Body of pancreas (tissue), 4 donors: ENCODE results near the gene SPESP1.

ENCODE experiments used
- CTCF ChIP-seq, 7 experiments: fragments of 450-650 bp in 4 of 7; fragments of 200-600 bp in 3 of 7; sonication (generic) in 3 of 7; IDR thresholded peaks; one replicate each; pipeline ENCODE4 v1.5.1; 2016 to 2019; ENCODE audit warnings: antibody characterized with exemption in 7 of 7
- POLR2A ChIP-seq, 3 donors: fragments of 450-650 bp; IDR thresholded peaks; one replicate each; pipeline ENCODE4 v1.6.1; 2016; ENCODE audit warnings: antibody characterized with exemption in 3 of 3, mild to moderate bottlenecking in 2 of 3

GRCh38 chr15:68972201-68973065 is 42.1 kb downstream of the SPESP1 start:
- no peak for TF ChIP-seq CTCF (IDR thresholded peaks at IDR 0.05)
- TF ChIP-seq POLR2A (IDR thresholded peaks at IDR 0.05), result no peak
